SU-DHL-6 (cell line): Measurements from ENCODE around the gene CD180.

Experiments
- H2AFZ ChIP-seq: fragments of 200-600 bp; sonication (generic); 2 replicates; pipeline ENCODE4 v1.6.1; 2014; ENCODE audit warnings: low read depth, mild to moderate bottlenecking, moderate library complexity, mixed read lengths, antibody characterized with exemption, low read length; ENCODE audit not compliant: severe bottlenecking
- H3F3A ChIP-seq: fragments of 200-600 bp; shearing (Covaris generic); 2 replicates; pipeline ENCODE4 v1.6.0; 2016; ENCODE audit warnings: antibody characterized with exemption, mild to moderate bottlenecking; ENCODE audit not compliant: insufficient read depth
- H3K27ac ChIP-seq: fragments of 200-600 bp; sonication (generic); 2 replicates; pipeline ENCODE4 v1.5.1; 2016; ENCODE audit warnings: low read depth, mild to moderate bottlenecking, low read length, moderate library complexity, mixed read lengths
- H3K27me3 ChIP-seq: fragments of 200-600 bp; sonication (generic), shearing (Covaris generic); 2 replicates; pipeline ENCODE4 v1.6.0; 2014; ENCODE audit warnings: mild to moderate bottlenecking, low read length
- H3K36me3 ChIP-seq: fragments of 200-600 bp; sonication (generic); 2 replicates; pipeline ENCODE4 v1.6.1; 2014; ENCODE audit warnings: mild to moderate bottlenecking, low read length, mixed read lengths
- H3K4me2 ChIP-seq: fragments of 300-600, 200-600 bp; shearing (Covaris generic), sonication (generic); 2 replicates; pipeline ENCODE4 v1.6.0; 2014; ENCODE audit warnings: low read length, low read depth, mild to moderate bottlenecking; ENCODE audit not compliant: poor library complexity, severe bottlenecking
- H3K4me3 ChIP-seq: fragments of 200-600 bp; sonication (generic); 2 replicates; pipeline ENCODE4 v1.5.1; 2014; ENCODE audit warnings: antibody characterized with exemption, low read length, mild to moderate bottlenecking, mixed read lengths; ENCODE audit not compliant: insufficient read depth, poor library complexity, severe bottlenecking
- H3K79me2 ChIP-seq: fragments of 200-600 bp; sonication (generic); 2 replicates; pipeline ENCODE4 v1.6.1; 2014; ENCODE audit warnings: mild to moderate bottlenecking, low read length, moderate library complexity; ENCODE audit not compliant: insufficient read depth
- H3K9ac ChIP-seq: fragments of 200-600 bp; sonication (generic); 2 replicates; pipeline ENCODE4 v1.7.0; 2014; ENCODE audit warnings: mild to moderate bottlenecking, low read length
- H3K9me2 ChIP-seq: fragments of 200-600 bp; sonication (generic); replicated peaks from 2 replicates; pipeline ENCODE4 v1.6.1; 2014; ENCODE audit warnings: low read length; ENCODE audit not compliant: insufficient read depth
- H3K9me3 ChIP-seq: fragments of 200-600 bp; sonication (generic); 2 replicates; pipeline ENCODE4 v1.6.1; 2014; ENCODE audit warnings: low read length, mixed read lengths; ENCODE audit not compliant: insufficient read depth
- H4K20me1 ChIP-seq: fragments of 200-600 bp; sonication (generic); 2 replicates; pipeline ENCODE4 v1.6.1; 2014; ENCODE audit warnings: low read depth, mild to moderate bottlenecking, antibody characterized with exemption, low read length, moderate library complexity, mixed read lengths
- EZH2phosphoT487 ChIP-seq: fragments of 200-600 bp; sonication (generic), shearing (Covaris generic); conservative IDR thresholded peaks from 2 replicates; pipeline ENCODE4 v1.6.1; 2018; ENCODE audit warnings: mild to moderate bottlenecking, antibody characterized with exemption, low read length, moderate library complexity, mixed read lengths
- TF ChIP-seq, protein P1 (sequence below): fragments of 200-600 bp; sonication (generic); IDR thresholded peaks from one replicate; pipeline ENCODE4 v1.5.1; 2017; ENCODE audit warnings: antibody characterized with exemption, mild to moderate bottlenecking, low read length, moderate library complexity; ENCODE audit not compliant: insufficient read depth, poor library complexity, severe bottlenecking

Gene CD180

GRCh38 chr5:67163231-67163756 is 33.3 kb downstream of the CD180 start:
- TF ChIP-seq, protein P1, sequence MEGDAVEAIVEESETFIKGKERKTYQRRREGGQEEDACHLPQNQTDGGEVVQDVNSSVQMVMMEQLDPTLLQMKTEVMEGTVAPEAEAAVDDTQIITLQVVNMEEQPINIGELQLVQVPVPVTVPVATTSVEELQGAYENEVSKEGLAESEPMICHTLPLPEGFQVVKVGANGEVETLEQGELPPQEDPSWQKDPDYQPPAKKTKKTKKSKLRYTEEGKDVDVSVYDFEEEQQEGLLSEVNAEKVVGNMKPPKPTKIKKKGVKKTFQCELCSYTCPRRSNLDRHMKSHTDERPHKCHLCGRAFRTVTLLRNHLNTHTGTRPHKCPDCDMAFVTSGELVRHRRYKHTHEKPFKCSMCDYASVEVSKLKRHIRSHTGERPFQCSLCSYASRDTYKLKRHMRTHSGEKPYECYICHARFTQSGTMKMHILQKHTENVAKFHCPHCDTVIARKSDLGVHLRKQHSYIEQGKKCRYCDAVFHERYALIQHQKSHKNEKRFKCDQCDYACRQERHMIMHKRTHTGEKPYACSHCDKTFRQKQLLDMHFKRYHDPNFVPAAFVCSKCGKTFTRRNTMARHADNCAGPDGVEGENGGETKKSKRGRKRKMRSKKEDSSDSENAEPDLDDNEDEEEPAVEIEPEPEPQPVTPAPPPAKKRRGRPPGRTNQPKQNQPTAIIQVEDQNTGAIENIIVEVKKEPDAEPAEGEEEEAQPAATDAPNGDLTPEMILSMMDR = no peak
- TF ChIP-seq EZH2phosphoT487 = no peak
- no peak overlapping the region for H3K4me2 ChIP-seq
- no peak overlapping the region for H3K27ac ChIP-seq

GRCh38 chr5:67161767-67162166 is 34.8 kb downstream of the CD180 start:
- H3F3A ChIP-seq = no peaks in the 10 kb centered on the region
- H2AFZ ChIP-seq = no peak overlapping the region
- H3K36me3 ChIP-seq = no peaks in the 10 kb centered on the region
- H3K9me3 ChIP-seq = no peaks in the 10 kb centered on the region
- H3K79me2 ChIP-seq = no peaks in the 10 kb centered on the region
- H3K9me2 ChIP-seq = no peaks in the 10 kb centered on the region
- H4K20me1 ChIP-seq = no peaks in the 10 kb centered on the region
- no peak overlapping the region for H3K9ac ChIP-seq
- no peaks in the 10 kb centered on the region for H3K27me3 ChIP-seq
- no peak overlapping the region for H3K4me3 ChIP-seq
- H3K27ac ChIP-seq = no peak overlapping the region
- no peak overlapping the region for H3K4me2 ChIP-seq
- TF ChIP-seq EZH2phosphoT487 = no peak
- TF ChIP-seq, protein P1 = no peak

More at GRCh38 chr5:67163231-67163756, 33.3 kb downstream of the CD180 start:
- Histone ChIP-seq H3K9me2 (no peaks in the 10 kb centered on the region), H4K20me1 (no peaks in the 10 kb centered on the region), H3F3A (peaks cover 4% of the 10 kb centered on the region; the same call in 1 of the 2 replicates), H3K4me3 (no peak overlapping the region), H3K9ac (no peak overlapping the region), H3K27me3 (no peaks in the 10 kb centered on the region), H3K36me3 (no peaks in the 10 kb centered on the region), H2AFZ (no peak overlapping the region), H3K79me2 (no peaks in the 10 kb centered on the region), H3K9me3 (no peaks in the 10 kb centered on the region)

- no peak overlapping the region for H3K4me2 ChIP-seq
- no peak overlapping the region for H3K9ac ChIP-seq
- no peaks in the 10 kb centered on the region for H4K20me1 ChIP-seq
- H3F3A ChIP-seq = no peaks in the 10 kb centered on the region
- H3K27ac ChIP-seq = no peak overlapping the region
- H3K27me3 ChIP-seq = no peaks in the 10 kb centered on the region
- H3K9me3 ChIP-seq = no peaks in the 10 kb centered on the region
- no peaks in the 10 kb centered on the region for H3K79me2 ChIP-seq
- no peaks in the 10 kb centered on the region for H3K9me2 ChIP-seq
- no peaks in the 10 kb centered on the region for H3K36me3 ChIP-seq
- H3K4me3 ChIP-seq = no peak overlapping the region
- H2AFZ ChIP-seq = no peak overlapping the region
- TF ChIP-seq, protein P1 = no peak
- TF ChIP-seq EZH2phosphoT487 = no peak
These were observed 35.6 kb downstream of the CD180 start for GRCh38 chr5:67160985-67161384.
